HG03060 (cell line): ENCODE data around the gene ADAMTS2.

ENCODE experiments used
- ATAC-seq: cut with Tn5 transposase; IDR thresholded peaks from one replicate; pipeline ENCODE4 v1.9.1; 2021; ENCODE audit warnings: low read depth, moderate number of reproducible peaks; ENCODE audit not compliant: unreplicated experiment

The ADAMTS2 gene

GRCh38 chr5:179269781-179270543, 75.3 kb downstream of the ADAMTS2 start:
- no peak for ATAC-seq

- ATAC-seq, result no peak
Measured at GRCh38 chr5:179268966-179269693, 76.1 kb downstream of the ADAMTS2 start.

DNA sequence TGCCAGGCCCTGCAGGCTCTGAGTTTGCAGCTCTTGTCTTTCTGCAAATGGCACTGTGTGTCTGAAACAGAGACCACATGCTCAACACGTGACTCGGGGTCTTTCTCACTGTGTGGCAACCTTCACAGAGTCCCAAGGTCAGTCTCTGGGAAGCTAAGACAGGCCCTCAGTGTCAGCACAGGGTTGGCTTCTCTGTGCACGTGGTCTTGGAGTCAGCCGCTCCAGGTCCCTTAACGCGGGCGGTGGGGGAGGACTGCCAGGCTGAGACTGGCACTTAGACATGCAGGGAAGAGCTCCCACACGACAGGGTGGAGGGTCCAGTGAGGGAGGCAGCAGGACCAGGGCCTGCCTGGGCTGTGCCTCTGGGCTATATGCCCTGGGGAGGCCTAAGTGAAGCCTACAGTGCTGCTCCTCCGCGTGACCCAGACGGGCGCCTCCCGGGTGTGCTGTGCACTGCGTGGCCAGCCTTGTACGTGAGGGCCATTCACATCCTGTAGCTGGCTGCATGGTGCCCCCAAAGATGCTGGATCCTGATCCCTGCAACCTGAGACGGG, 76.8 kb downstream of the ADAMTS2 start:
- ATAC-seq, result no peak

DNA sequence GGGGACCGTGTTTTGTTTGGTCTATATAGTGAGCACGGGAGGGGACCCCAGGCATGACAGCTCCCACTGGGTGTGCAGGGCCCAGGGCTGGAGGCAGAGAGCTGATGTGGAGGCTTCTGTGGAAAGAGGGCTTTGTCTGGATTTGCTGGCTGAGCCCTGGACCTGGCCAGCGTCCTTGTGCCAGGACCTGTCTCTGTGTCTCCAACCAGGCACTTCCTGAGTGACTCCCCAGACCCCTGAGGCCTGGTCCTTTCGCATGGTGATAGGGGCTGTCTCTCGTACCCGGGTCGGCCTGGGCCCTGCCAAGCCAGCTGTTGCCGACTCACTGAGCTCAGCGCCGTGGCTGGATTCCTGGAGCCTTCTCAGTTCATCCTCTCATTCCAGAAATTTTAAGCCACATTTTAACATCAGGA, 77.6 kb downstream of the ADAMTS2 start:
- no peak for ATAC-seq

DNA sequence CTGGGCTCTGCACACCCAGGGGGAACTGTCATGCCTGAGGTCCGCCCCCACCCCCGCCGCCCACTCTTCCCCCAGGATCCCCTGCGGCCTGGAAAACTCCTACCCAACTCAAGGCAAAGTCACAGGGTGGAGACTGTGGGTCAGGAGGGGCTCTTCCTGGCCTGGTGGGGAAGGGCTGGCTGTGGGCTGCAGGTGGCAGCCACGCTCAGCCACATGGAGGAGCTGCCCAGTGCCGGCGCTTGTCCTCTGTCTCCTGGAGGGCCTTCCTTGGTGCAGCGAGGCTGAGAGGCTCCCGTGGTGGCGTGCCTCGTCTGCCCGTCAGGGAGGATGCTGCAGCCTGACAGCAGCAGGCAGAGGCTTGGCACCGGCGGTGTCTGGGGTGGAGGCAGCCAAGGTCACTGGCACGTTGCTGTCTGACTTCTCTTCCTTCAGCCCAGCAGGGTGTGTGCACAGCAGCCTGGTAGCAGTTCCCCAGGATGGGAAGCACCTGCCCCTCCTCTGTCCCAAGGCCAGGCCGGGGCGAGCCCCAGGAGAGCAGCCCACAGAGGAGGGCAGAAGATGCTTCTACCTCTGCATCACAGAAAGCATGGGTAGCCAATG, 78.1 kb downstream of the ADAMTS2 start:
- ATAC-seq, result no peak

DNA sequence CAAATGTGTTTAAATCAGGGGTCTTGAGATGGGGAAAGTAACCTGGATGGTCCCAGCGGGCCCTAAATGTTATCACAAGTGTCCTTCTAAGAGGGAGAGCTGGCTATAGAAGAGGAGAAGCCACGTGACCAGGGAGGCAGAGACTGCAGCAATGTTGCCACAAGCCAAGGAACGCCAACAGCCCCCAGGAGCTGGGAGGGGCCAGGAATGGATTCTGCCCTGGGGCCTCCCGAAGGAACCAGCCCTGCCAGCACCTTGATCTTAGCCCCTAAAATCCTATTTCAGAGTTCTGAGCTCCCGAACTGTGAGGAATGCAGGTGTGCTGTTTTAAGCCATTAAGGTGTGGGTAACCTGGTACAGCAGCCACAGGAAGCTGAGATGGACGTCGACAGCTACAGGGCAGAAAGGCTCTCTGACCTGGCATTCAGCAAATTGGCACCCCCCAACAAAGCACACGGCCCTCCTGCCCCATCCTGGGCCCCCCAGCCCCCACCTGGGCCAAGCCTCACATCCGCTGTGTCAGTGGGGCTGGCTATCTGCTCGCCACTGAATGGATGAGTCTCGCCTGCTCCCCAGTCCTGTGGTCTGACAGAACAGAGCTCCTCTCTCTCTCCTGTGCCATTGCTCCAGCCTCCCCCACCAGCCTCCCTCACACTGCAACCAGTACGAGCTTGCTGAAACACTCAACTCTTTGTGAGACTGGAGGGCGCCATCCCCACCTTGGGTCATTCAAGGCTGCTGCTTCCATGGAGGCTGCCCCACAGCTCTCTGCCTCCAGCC, 78.8 kb downstream of the ADAMTS2 start:
- no peak for ATAC-seq

DNA sequence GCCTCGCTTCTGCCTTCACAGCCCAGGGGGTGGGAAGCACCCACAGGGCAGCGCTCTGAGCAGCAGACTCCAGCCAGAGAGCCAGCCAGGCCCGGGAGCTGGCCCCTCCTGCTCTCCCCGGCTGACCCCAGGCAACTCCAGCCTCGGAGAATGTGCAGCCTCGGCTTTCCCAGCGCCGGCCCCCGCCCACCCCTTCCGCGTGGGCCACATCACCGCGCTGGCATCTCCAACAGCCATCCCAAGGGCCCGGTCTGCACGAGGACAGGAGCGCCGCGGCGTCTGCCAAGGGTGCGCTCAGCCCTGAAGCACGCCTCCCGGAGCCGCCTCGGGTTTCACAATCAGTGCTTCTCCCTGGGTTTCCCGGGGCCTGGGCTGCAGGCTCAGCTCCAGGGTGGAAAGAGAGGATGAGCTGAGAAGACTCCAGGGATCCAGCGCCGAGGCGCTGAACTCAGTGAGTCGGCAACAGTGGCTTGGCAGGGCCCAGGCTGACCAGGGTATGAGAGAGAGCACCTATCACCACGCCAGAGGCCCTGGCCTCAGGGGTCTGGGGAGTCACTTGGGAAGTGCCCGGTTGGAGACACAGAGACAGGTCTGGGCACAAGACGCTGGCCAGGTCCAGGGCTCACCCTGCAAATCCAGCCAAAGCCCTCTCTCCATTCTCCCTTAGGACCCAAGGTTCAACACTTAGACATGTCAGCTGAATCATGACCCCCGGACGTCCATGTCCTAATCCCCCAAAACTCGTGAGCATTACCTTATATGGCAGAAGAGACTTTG, 79.6 kb downstream of the ADAMTS2 start:
- ATAC-seq, result no peak

- no peak for ATAC-seq
Measured at GRCh38 chr5:179264783-179265513, 80.3 kb downstream of the ADAMTS2 start.

DNA sequence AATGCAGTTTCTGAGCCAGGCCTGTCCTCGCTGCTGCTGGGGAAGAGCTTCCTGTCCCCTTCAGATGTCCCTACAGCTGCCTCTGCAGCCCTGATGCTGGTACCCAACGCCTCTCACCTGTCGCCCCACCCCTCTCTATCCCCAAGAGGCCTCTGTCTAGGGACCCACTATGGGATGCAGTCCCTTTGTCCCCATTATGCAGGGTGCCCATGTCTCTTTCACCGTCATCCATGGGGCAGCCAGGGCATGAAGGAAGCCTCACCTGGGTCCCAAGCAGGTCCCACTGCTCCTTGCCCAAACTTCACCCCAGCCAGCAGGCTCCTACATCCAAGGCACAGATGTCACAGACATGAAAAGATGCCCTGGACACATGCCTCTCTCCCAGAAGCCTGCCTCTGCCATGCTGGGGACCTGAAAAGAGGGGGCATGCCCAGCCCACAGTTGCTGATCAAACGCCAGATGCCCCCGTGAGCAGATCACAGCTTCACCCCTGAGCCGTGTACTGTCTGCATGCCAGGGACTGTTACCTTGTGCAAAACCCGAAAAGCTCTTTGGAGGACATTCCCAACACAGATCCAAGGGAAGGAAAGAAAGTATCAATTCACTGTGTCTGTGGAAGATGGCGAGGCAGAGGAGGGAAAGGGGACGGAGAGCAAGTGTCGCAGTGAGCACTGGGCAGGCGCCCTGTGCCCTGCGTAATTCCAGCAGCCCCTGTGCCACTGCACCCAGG, 81.0 kb downstream of the ADAMTS2 start:
- ATAC-seq, result no peak

DNA sequence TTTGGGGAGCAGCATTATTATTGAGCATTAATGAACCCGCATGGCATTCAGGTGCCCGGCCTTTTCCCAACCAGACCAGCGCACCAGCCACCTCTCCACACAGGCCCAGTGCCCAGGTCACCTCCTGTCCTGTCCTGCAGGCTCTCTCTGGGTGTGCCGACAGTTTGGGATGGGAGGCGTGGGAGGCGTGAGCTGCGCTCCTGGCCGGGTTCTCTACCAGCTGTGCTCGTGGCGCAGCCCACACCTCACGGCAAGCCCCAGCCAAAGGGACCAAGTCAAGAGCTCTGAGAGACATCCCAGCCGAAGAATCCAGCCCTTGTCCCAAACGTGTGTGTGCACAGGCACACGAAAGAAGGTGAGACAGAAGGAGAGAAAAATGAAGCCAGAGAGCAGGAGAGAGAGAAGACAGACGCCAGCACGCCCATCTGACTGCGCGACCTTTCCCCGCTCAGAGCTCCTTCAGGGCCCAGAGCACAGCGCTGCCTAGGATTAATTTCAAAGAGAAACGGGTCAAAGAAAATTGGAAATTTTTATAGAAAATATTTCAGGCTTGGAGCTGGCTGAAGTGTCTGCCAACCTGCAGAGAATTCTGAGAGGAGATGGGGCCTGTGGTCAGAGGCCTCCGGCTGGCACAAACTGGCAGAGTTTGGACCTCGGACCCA, 81.7 kb downstream of the ADAMTS2 start:
- ATAC-seq, result no peak

DNA sequence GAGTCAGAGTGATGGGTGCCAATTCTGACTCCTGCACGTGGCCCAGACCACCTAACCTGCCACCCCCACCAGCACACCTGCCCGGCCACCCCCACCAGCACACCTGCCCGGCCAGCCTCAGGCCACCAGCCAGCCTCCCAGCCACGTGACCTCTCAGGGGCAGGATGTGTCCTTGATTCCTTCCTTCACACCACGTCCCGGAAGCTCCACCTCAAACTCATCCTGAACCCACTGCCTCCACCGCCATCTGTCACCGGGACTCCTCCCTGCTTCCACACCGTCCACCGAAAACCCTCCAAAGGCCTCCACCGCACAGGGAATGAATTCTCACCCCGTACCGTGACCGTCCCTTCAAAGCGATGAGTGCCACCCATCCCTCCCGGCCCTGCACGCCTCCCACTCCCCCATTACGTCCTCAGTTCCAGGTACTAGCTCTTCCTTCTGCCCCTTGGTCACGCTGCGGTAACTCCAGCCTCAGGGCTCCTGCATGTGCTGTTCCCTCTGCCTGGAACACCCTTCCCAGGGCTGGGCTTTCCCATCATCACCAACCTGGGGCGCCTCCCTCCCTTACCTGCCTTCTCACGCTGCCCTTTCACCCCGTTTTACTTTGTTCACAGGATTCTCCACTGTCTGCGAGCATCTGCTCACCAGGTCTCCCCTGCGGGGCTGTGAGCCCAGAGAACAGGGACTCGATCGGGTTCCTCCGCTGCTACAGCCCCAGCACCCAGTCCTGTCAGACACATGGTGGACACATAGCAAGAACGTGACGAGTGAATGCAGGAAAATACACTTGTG, 82.9 kb downstream of the ADAMTS2 start:
- ATAC-seq, result no peak

DNA sequence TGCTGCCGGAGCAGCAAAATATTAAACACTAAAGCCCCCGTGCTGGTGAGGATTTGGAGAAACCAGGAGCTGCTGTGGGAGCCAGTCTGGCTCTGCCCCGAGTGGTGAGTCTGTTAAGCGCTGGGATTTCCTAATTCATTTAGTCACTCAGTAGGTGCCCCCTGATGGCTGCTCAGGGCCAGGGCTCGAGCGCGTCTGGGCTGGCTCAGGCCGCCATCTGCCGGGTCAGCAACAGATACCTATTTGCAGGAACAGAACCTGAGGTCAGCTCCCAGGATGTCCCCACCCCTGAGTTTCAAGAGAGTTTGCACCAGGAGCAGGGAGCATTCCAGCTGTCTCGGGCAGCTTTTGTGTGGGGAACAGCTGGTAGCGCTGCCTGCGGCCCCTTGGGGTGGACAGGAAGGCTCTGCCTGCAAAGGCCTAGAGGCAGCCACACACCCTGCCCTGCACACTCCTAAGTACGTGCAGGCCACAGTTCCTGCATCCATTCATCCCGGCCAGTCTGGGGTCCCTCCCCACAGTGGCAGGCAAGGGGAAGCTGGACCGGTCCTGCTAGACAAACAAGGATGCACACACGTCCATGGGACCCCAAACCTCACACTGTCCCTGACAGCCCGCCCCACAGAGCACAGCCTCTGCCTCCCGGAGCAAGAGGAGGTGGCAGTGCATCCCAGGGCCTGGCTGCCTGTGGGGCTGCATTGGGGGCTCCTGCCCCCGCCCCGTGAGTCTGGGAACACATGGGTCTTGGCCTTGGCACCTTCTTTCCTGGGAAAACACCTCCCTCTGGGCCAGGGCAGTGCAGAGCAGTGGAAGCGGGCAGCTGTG, 83.7 kb downstream of the ADAMTS2 start:
- no peak for ATAC-seq

GRCh38 chr5:179260324-179261070, 84.8 kb downstream of the ADAMTS2 start:
- ATAC-seq, result no peak

GRCh38 chr5:179259731-179260323, 85.4 kb downstream of the ADAMTS2 start:
- no peak for ATAC-seq
